GM12892 (cell line): ENCODE data around the gene TNFSF8.

Experiments
- DNase-seq: peaks from one replicate; pipeline ENCODE4 v3.0.0; 2011; ENCODE audit not compliant: insufficient read length
- FAIRE-seq: peaks from 2 replicates; lab custom pipeline; 2011; peaks lifted over from hg19 to GRCh38; lab: Jason Lieb, UNC
- POLR2A ChIP-seq: IDR thresholded peaks from 2 replicates; pipeline ENCODE4 v1.6.1; 2011; ENCODE audit warnings: low read depth, low read length, control low read depth
- POLR2AphosphoS5 ChIP-seq: IDR thresholded peaks from 2 replicates; pipeline ENCODE4 v1.6.1; 2011; ENCODE audit warnings: low read depth, low read length, control low read depth
- TAF1 ChIP-seq: IDR thresholded peaks from 2 replicates; pipeline ENCODE4 v1.6.1; 2011; ENCODE audit warnings: low read depth, mild to moderate bottlenecking, control low read depth, low read length, borderline replicate concordance

The TNFSF8 gene

DNA sequence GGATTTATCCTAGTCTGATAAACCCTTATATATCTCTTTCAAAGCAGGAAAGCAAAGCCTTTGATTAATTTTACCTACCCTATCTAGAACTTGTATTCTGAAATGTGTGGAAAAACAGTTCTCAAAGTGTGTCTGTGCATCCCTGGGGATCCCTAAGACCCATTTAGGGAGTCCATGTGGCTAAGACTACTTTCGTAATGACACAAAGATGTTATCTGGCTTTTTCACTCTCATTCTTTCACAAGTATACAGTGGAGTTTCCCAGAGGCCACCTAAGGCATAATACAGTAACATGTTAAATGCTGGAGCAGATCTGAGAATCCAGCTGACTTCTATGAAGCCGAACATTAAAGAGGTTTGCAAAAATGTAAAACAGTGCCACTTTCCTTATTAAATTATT lies 70.2 kb downstream of the TNFSF8 start:
- no peak for TF ChIP-seq TAF1
- no peak for TF ChIP-seq POLR2AphosphoS5
- no peak for TF ChIP-seq POLR2A
- FAIRE-seq (no peak), DNase-seq (no peak)

DNA sequence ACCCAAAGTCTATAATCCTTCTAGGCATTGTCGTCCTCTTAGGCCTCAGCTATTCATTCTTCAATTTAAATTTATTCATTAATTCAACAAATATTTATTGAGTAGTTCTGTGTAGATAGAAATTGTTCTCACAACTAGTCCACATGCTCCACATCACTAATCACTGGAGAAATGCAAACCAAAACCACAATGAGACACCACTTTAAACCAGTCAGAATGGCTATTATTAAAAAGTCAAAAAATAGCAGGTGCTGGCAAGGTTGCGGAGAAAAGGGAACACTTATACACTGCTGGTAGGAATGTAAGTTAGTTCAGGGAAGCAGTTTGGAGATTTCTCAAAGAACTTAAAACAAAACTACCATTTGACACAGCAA lies 73.5 kb downstream of the TNFSF8 start:
- no peak for FAIRE-seq
- no peak for DNase-seq

DNA sequence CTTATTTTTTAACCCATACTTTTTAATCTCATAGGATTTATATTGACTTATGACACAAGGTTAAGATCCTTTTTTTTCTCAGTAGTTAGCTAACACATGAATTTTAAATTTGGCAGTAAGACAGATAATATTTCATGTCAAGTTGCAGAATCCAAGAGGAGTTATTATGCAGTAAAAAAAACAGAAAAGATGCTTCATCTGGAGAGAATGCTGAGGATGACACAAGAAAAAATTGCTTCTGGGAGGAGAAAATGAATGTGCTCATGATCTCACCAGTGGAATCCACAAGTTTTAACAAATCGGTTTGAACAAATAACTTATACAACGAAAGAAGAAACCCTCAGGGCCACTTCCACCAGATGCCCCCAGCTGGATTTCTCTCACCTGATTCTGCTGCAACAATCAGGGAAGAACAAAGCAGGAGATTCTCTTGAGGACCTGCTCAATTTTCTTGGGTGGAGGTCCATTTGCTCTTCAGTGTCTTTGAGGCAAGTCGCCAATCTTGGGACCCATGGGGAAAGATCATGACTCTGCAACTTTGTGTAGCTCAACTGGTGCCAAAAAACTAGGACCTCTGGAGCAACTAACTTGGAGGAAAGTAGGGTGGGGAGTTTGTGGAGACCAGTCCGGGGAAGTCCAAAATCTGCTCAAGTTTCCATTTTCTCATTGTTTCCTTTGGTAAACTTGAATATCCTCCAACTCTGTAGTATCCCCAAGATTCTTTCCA lies 74.0 kb downstream of the TNFSF8 start:
- no peak for DNase-seq
- no peak for FAIRE-seq
- TF ChIP-seq POLR2A = no peak
- TF ChIP-seq POLR2AphosphoS5 = no peak
- no peak for TF ChIP-seq TAF1

More for the DNA sequence above, 73.5 kb downstream of the TNFSF8 start:
- TF ChIP-seq POLR2A (no peak), POLR2AphosphoS5 (no peak), TAF1 (no peak)

DNA sequence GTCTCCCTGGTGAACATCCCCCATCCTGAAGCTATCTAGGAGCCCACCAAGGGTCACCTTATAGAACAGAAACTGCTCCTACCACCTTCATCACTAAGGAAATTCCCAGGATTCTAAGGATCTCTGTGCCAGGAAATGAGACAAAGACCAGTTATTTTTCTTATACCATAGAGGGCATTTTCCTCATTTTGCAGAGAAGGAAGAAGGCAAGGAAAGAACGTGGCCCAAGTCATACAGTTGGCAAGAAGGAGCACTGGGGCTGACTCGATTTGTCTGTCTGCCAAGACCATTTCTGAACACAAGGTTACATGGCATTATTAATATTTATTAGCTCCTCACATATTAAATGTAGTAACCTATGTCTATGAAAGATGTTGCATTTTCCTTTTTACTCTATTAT lies 74.9 kb downstream of the TNFSF8 start:
- DNase-seq = no peak
- no peak for TF ChIP-seq POLR2AphosphoS5
- FAIRE-seq = no peak

DNA sequence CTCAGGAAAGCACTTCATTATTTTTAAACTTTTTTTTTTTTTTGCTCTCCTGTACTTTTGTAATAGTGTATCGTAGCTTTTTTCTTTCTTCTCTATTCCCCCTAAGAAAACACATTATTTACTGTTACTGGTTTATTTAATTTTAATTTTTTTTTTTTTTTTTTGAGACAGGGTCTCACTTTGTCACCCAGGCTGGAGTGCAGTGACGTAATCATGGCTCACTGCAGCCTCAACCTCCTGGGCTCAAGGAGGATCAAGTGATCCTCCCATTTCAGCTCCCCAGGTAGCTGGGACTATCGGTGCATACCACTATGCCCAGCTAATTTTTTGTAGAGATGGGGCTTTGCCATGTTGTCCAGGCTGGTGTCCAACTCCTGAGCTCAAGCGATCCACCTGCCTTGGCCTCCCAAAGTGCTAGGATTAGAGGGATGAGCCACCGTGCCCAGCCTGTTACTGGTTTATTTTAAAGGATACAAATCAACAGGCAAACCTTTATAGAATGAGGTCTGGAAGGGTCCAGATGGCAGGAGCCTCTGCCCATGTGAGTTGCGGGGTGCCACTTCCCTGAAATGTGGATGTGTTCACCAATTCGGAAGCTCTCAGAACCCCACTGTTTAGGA lies 75.5 kb downstream of the TNFSF8 start:
- no peak for TF ChIP-seq POLR2AphosphoS5
- no peak for TF ChIP-seq TAF1
- TF ChIP-seq POLR2A = no peak
- no peak for FAIRE-seq
- no peak for DNase-seq

DNA sequence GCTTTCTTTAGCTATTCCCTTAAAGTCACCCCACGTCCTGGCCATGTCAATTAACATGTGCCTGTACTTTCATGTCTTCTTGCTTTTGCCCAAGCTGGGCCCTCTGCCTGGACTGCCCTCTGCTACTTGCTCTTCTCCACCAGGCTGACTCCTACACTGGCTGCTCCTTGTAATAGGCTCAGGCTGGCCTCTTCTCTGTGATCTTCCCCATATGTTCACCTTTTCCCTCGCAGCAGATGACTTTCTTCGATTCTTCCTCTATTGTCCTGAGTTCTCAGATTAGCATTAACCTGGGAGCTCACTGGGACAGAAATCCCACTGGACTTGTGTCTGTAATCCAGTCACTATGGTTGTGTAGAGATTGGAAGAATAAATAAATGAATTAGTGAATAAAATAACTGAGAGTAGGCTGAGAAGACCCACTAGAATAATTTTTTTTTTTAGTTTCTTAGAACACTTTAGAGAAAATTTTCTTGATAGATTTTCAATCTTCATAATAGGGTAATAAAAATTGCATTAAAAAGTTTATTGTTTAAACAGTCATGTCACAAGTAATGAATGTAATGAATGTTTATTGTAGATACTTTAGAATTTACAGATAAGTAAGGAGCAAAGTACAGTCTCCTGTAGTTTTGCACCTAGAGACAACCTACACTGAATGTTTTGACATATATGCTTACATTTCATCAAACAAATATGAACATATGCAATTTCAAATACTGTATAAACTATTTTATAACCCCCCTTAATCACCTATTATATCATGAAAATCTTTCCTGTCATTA lies 77.1 kb downstream of the TNFSF8 start:
- FAIRE-seq (no peak), DNase-seq (no peak)
- TF ChIP-seq POLR2AphosphoS5 = no peak
- no peak for TF ChIP-seq POLR2A
- TF ChIP-seq TAF1 = no peak

DNA sequence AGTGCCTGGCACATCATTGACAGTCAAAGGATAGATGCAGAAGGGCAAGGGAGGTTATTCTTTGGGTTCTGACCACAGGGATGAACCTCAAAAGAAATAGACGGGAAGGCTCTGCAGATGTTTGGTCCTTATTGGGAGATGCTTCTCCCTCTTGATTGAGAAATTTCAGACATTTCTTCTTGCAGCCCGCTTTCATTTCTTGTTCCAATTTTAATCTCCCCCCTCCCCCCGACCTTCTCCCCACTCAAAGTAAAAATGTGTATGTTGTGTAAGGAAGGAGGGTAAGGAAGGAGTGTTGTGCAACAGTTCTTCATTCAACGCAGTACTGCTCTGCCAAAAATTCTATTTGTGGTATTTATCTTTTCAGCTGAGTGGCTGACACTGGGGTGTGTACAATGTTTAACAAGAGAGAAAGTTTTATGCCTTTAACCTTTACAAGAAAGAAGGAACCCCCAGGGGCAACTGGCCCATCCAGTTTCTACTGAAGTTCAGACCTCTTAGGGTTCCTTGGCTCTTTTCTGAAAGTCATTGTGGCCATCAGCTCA lies 78.3 kb downstream of the TNFSF8 start:
- TF ChIP-seq POLR2AphosphoS5 (no peak), POLR2A (no peak), TAF1 (no peak)
- DNase-seq = no peak
- no peak for FAIRE-seq

DNA sequence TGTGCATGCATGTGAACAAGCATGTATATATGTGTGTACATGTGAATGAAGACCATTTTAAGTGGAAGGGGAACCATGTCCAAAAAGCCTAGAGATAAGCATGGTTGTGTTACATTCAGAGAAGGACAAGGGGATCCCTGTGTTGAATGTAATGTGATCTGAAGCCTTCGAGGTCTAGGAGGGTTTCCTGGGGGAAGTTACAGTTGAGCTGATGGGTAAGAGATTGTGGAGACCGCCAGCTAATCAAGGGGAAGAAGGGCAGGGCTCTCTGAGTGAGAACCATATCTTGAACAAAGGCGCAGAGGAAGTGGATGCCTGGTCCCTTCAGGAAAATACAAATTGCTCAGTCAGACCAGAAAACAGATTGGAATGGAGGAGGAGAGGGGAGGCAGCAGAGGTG lies 79.1 kb downstream of the TNFSF8 start:
- DNase-seq = no peak
- FAIRE-seq = no peak
- TF ChIP-seq POLR2AphosphoS5 = no peak
- no peak for TF ChIP-seq TAF1
- TF ChIP-seq POLR2A = no peak
